Panc1 (cell line): ENCODE data around the gene RAP1GAP2.

ENCODE experiments used
- CTCF ChIP-seq: fragments of 450-650 bp; IDR thresholded peaks from 2 replicates; pipeline ENCODE4 v1.5.1; 2017; ENCODE audit warnings: mild to moderate bottlenecking
- POLR2AphosphoS5 ChIP-seq: IDR thresholded peaks from 2 replicates; pipeline ENCODE4 v1.6.1; 2012; ENCODE audit warnings: mild to moderate bottlenecking, low read depth, low read length, moderate library complexity
- SIN3A ChIP-seq: IDR thresholded peaks from 2 replicates; pipeline ENCODE4 v1.6.1; 2012; ENCODE audit warnings: low read depth, mild to moderate bottlenecking, low read length, moderate library complexity, borderline replicate concordance; ENCODE audit not compliant: insufficient read depth
- TCF7L2 ChIP-seq: IDR thresholded peaks from 2 replicates; pipeline ENCODE4 v1.6.1; 2011; ENCODE audit warnings: mild to moderate bottlenecking, low read depth, low read length, inconsistent platforms

GRCh38 chr17:2749058-2749783 lies 47.0 kb upstream of the RAP1GAP2 start, which contains the start of gene CCDC92B:
- no peak for TF ChIP-seq POLR2AphosphoS5
- TF ChIP-seq CTCF: no peak
- no peak for TF ChIP-seq TCF7L2
- no peak for TF ChIP-seq SIN3A
